PC-9 (cell line): Measurements from ENCODE around the gene CASQ1. TPM values are rescaled to one million over a fixed set of nuclear protein-coding genes. Genes with fewer than 3 reads are reported as not detected.

ENCODE experiments used
- BruUV-seq: library from RNA; stranded (reverse); fragments of 400-500 nt; replicated peaks from 2 replicates; lab custom pipeline; 2021; lab: Mats Ljungman, UMichigan
- CTCF ChIA-PET: fragments of 300-600 bp; sonication (Branson Sonifier 250); formaldehyde crosslinking; loops from one replicate; lab custom pipeline; 2022; ENCODE audit warnings: antibody characterized with exemption; lab: Charles Lee
- POLR2A ChIA-PET: fragments of 300-600 bp; sonication (Branson Sonifier 250); formaldehyde crosslinking; loops from one replicate; lab custom pipeline; 2022; ENCODE audit warnings: antibody characterized with exemption; ENCODE audit not compliant: unreplicated experiment; lab: Charles Lee
- DNase-seq, 2 experiments: peaks; one replicate each; pipeline versions ENCODE4 v3.0.0 to v3.0.0-alpha.2; 2015 to 2022; ENCODE audit warnings: mixed read lengths in 1 of 2
- H2AFZ ChIP-seq: fragments of 200-600 bp; sonication (generic); 2 replicates; pipeline ENCODE4 v1.8.1; 2017; ENCODE audit warnings: antibody characterized with exemption
- H3F3A ChIP-seq: fragments of 200-600 bp; sonication (generic); 2 replicates; pipeline ENCODE4 v1.8.1; 2017; ENCODE audit warnings: antibody characterized with exemption, mild to moderate bottlenecking, low read depth; ENCODE audit not compliant: insufficient read depth
- H3K27ac ChIP-seq: fragments of 200-600 bp; sonication (generic); 2 replicates; pipeline ENCODE4 v1.6.1; 2016; ENCODE audit warnings: mixed run types
- H3K27me3 ChIP-seq: fragments of 200-600 bp; sonication (generic); 2 replicates; pipeline ENCODE4 v1.6.1; 2016; ENCODE audit warnings: low read depth, mixed run types; ENCODE audit not compliant: insufficient read depth
- H3K36me3 ChIP-seq: fragments of 200-600 bp; sonication (generic); 2 replicates; pipeline ENCODE4 v1.6.1; 2016; ENCODE audit warnings: low read depth, mixed run types
- H3K4me1 ChIP-seq: fragments of 200-600 bp; sonication (generic); replicated peaks from 2 replicates; pipeline ENCODE4 v1.6.1; 2016; ENCODE audit warnings: mixed run types; ENCODE audit not compliant: insufficient read depth
- H3K4me2 ChIP-seq: fragments of 200-600 bp; sonication (generic); 2 replicates; pipeline ENCODE4 v1.6.1; 2017; ENCODE audit warnings: mixed run types
- H3K4me3 ChIP-seq: fragments of 200-600 bp; sonication (generic); 2 replicates; pipeline ENCODE4 v1.6.1; 2016; ENCODE audit warnings: mixed run types
- H3K79me2 ChIP-seq: fragments of 200-600 bp; sonication (generic); 2 replicates; pipeline ENCODE4 v1.6.1; 2017; ENCODE audit warnings: low read depth, mixed run types
- H3K9me2 ChIP-seq: fragments of 200-600 bp; sonication (generic); 2 replicates; pipeline ENCODE4 v1.8.1; 2017; ENCODE audit warnings: mild to moderate bottlenecking; ENCODE audit not compliant: insufficient read depth
- H3K9me3 ChIP-seq: fragments of 200-600 bp; sonication (generic); 2 replicates; pipeline ENCODE4 v1.8.1; 2016; ENCODE audit warnings: low read depth; ENCODE audit not compliant: insufficient read depth
- H4K20me1 ChIP-seq: fragments of 200-600 bp; sonication (generic); 2 replicates; pipeline ENCODE4 v1.8.1; 2017; ENCODE audit not compliant: insufficient read depth
- EZH2 ChIP-seq: fragments of 200-600 bp; sonication (generic); IDR thresholded peaks from 2 replicates; pipeline ENCODE4 v1.8.0; 2017; ENCODE audit warnings: antibody characterized with exemption, low read depth
- intact Hi-C: fragments of 100-400 bp; cut with micrococcal nuclease; formaldehyde crosslinking; loops from one replicate; pipeline ENCODE4 v1.10.0; 2022; ENCODE audit not compliant: unreplicated experiment
- total RNA-seq: library from RNA; stranded (reverse); gene quantifications from 2 replicates; pipeline ENCODE4 v1.2.3, GENCODE V29; 2021
- TF ChIP-seq, protein P1 (sequence below): fragments of 200-600 bp; sonication (generic); conservative IDR thresholded peaks from 2 replicates; pipeline ENCODE4 v1.6.1; 2017; ENCODE audit warnings: mixed run types, antibody characterized with exemption, mild to moderate bottlenecking, moderate library complexity

CASQ1 gene
- total RNA-seq, 1 experiment from 2014 or later: not detected

- H3K9me2 ChIP-seq: no peaks in the 10 kb centered on the region
- intact Hi-C loops: loop anchor here (5.0 kb wide), 1 partner anchor 172 kb away; the partner anchor contains the start of gene PIGM
- peaks cover 39% of the 10 kb centered on the region for H3K79me2 ChIP-seq
- H3K27ac ChIP-seq: no peak overlapping the region
- peaks cover 23% of the 10 kb centered on the region for H3F3A ChIP-seq
- H3K4me1 ChIP-seq: peaks cover 22% of the 10 kb centered on the region
- H3K4me3 ChIP-seq: peak overlapping the region; percentile 99; the same call in 1 of the 2 replicates
- no peaks in the 10 kb centered on the region for H3K27me3 ChIP-seq
- peak overlapping the region; percentile 80 for H3K4me2 ChIP-seq
- H2AFZ ChIP-seq: peak overlapping the region; percentile 58; the same call in 1 of the 2 replicates
- CTCF ChIA-PET: interaction anchor here (1.1 to 1.4 kb wide), 3 partner anchors 11 to 96 kb away, joined by 3 to 4 read pairs (median 3); no protein-coding TSS in a partner anchor
- no peaks in the 10 kb centered on the region for H3K9me3 ChIP-seq
- peaks cover 6% of the 10 kb centered on the region for H4K20me1 ChIP-seq
- POLR2A ChIA-PET: no interaction called here
- no peak for DNase-seq
- H3K36me3 ChIP-seq: 0 out of 2 replicates have a peak, but pooled peaks cover 5% of the 10 kb centered on the region
- TF ChIP-seq, protein P1, sequence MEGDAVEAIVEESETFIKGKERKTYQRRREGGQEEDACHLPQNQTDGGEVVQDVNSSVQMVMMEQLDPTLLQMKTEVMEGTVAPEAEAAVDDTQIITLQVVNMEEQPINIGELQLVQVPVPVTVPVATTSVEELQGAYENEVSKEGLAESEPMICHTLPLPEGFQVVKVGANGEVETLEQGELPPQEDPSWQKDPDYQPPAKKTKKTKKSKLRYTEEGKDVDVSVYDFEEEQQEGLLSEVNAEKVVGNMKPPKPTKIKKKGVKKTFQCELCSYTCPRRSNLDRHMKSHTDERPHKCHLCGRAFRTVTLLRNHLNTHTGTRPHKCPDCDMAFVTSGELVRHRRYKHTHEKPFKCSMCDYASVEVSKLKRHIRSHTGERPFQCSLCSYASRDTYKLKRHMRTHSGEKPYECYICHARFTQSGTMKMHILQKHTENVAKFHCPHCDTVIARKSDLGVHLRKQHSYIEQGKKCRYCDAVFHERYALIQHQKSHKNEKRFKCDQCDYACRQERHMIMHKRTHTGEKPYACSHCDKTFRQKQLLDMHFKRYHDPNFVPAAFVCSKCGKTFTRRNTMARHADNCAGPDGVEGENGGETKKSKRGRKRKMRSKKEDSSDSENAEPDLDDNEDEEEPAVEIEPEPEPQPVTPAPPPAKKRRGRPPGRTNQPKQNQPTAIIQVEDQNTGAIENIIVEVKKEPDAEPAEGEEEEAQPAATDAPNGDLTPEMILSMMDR: no peak
- no peak for TF ChIP-seq EZH2
- TSS peak; percentile 24 for BruUV-seq
Measured at GRCh38 chr1:160204526-160205241, 14.3 kb downstream of the CASQ1 start.

- ChIA-PET CTCF (interaction anchor here (1.3 kb wide), 1 partner anchor 12 kb away, joined by 4 read pairs; no protein-coding TSS in a partner anchor), POLR2A (no interaction called here)
- H3K27ac ChIP-seq: peak within 1 kb of the TSS; percentile 67
- H3K4me2 ChIP-seq: peak within 1 kb of the TSS; percentile 99
- peaks cover 8% of the 10 kb centered on the region for H4K20me1 ChIP-seq
- TF ChIP-seq, protein P1: no peak
- no peak for TF ChIP-seq EZH2
- H3K9me3 ChIP-seq: no peaks in the 10 kb centered on the region
- no TSS peak for BruUV-seq
- H2AFZ ChIP-seq: peak within 1 kb of the TSS; percentile 95
- 0 out of 2 replicates have a peak, but pooled peaks cover 5% of the 10 kb centered on the region for H3K36me3 ChIP-seq
- DNase-seq: peak in 1 of 2 experiments; percentile 62
- no peaks in the 10 kb centered on the region for H3K27me3 ChIP-seq
- no peaks in the 10 kb centered on the region for H3K9me2 ChIP-seq
- H3K4me1 ChIP-seq: peaks cover 22% of the 10 kb centered on the region
- peaks cover 46% of the 10 kb centered on the region for H3K79me2 ChIP-seq
- intact Hi-C loops: loop anchor here (5.0 kb wide), 1 partner anchor 173 kb away; the partner anchor contains the start of gene PIGM
- peaks cover 23% of the 10 kb centered on the region for H3F3A ChIP-seq
- H3K4me3 ChIP-seq: peak within 1 kb of the TSS; percentile 99
Measured at GRCh38 chr1:160205242-160206035, 15.1 kb downstream of the CASQ1 start, which contains the start of gene PEA15. TSS of gene PEA15 (plus strand) at chr1:160205384. CDS start at chr1:160211545, 6,161 bp downstream.

DNA sequence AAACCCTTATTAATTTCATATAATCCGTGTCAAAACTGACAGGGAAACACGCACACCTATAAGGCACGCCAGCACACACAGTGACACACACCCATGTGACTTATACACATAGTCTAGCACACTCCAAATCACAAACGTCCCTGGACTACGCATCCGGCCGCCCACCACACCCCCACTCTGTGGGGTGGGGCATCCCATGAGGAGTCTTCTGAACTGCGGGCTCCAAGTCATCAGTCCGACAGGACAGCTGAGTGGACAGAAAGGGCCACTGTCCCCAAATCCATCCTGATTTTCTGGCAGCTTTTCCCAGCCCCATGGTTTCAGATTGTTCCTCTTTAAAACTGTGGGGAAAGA lies 15.6 kb downstream of the CASQ1 start:
- H3K27me3 ChIP-seq: no peaks in the 10 kb centered on the region
- TSS peak; percentile 83 for BruUV-seq
- H3F3A ChIP-seq: peaks cover 23% of the 10 kb centered on the region
- H3K27ac ChIP-seq: peak overlapping the region; percentile 67
- H3K79me2 ChIP-seq: peaks cover 46% of the 10 kb centered on the region
- H3K9me2 ChIP-seq: no peaks in the 10 kb centered on the region
- CTCF ChIA-PET: no interaction called here
- peak overlapping the region; percentile 95 for H2AFZ ChIP-seq
- H3K36me3 ChIP-seq: 0 out of 2 replicates have a peak, but pooled peaks cover 5% of the 10 kb centered on the region
- H3K4me3 ChIP-seq: peak overlapping the region; percentile 99
- TF ChIP-seq, protein P1: no peak
- TF ChIP-seq EZH2: no peak
- intact Hi-C loops: loop anchor here (5.0 kb wide), 1 partner anchor 174 kb away; the partner anchor contains the start of gene PIGM
- H3K4me2 ChIP-seq: peak overlapping the region; percentile 99
- no peaks in the 10 kb centered on the region for H3K9me3 ChIP-seq
- H4K20me1 ChIP-seq: peaks cover 13% of the 10 kb centered on the region
- POLR2A ChIA-PET: no interaction called here
- peaks cover 22% of the 10 kb centered on the region for H3K4me1 ChIP-seq
- peak in 1 of 2 experiments; percentile 33 for DNase-seq
